WTC11 (cell line): ENCODE measurements around the gene RPS6KB2. TPM values are rescaled to one million over a fixed set of nuclear protein-coding genes. Genes with fewer than 3 reads are reported as not detected.

ENCODE experiments used
- ATAC-seq: fragments of 200-7000 bp; cut with Tn5 transposase; 2 replicates; pipeline ENCODE4 v1.10.0; 2021; ENCODE audit warnings: mild to moderate bottlenecking, moderate library complexity
- CTCF ChIA-PET: fragments of 300-600 bp; sonication (Branson Sonifier 250); formaldehyde crosslinking; loops from one replicate; lab custom pipeline; 2021; ENCODE audit warnings: antibody characterized with exemption; lab: Charles Lee
- POLR2A ChIA-PET: fragments of 350-600 bp; sonication (Branson Sonifier 250); formaldehyde crosslinking; loops from one replicate; lab custom pipeline; 2021; ENCODE audit warnings: antibody characterized with exemption; lab: Charles Lee
- DNase-seq: peaks from one replicate; pipeline ENCODE4 v3.0.0; 2021; ENCODE audit warnings: low spot score
- H3K27ac Mint-ChIP-seq: 2 replicates; pipeline ENCODE4 v1.8.0; 2021; ENCODE audit warnings: mixed read lengths
- H3K27me3 Mint-ChIP-seq: 2 replicates; pipeline ENCODE4 v1.8.0; 2021; ENCODE audit warnings: low read depth, mild to moderate bottlenecking, moderate library complexity, mixed read lengths
- H3K36me3 Mint-ChIP-seq: 2 replicates; pipeline ENCODE4 v1.8.0; 2021; ENCODE audit warnings: mixed read lengths
- H3K4me1 Mint-ChIP-seq: 2 replicates; pipeline ENCODE4 v1.8.0; 2022; ENCODE audit warnings: mixed read lengths
- H3K4me3 Mint-ChIP-seq: 2 replicates; pipeline ENCODE4 v1.8.0; 2021; ENCODE audit warnings: mild to moderate bottlenecking, moderate library complexity, mixed read lengths
- H3K9me3 Mint-ChIP-seq: 2 replicates; pipeline ENCODE4 v1.8.0; 2021; ENCODE audit warnings: mixed read lengths
- IRF2 ChIP-seq: sonication (generic); formaldehyde crosslinking; IDR thresholded peaks from 2 replicates; pipeline ENCODE4 v1.8.0; 2022; ENCODE audit warnings: low read depth, missing genetic modification reagents, borderline replicate concordance
- MXD4 ChIP-seq: fragments of 250-450 bp; sonication (Bioruptor Pico); IDR thresholded peaks from 2 replicates; pipeline ENCODE4 v1.8.0; 2021; ENCODE audit warnings: mild to moderate bottlenecking, moderate library complexity, borderline replicate concordance
- NFE2L1 ChIP-seq: sonication (generic); formaldehyde crosslinking; IDR thresholded peaks from 2 replicates; pipeline ENCODE4 v1.8.1; 2023; ENCODE audit warnings: missing genetic modification reagents
- NR2C2 ChIP-seq: sonication (generic); formaldehyde crosslinking; IDR thresholded peaks from 2 replicates; pipeline ENCODE4 v1.8.0; 2022; ENCODE audit warnings: mild to moderate bottlenecking, missing genetic modification reagents
- SMAD4 ChIP-seq: sonication (generic); formaldehyde crosslinking; IDR thresholded peaks from 2 replicates; pipeline ENCODE4 v1.8.0; 2022; ENCODE audit warnings: mild to moderate bottlenecking, missing genetic modification reagents
- TEAD4 ChIP-seq: sonication (generic); formaldehyde crosslinking; IDR thresholded peaks from 2 replicates; pipeline ENCODE4 v1.8.0; 2022; ENCODE audit warnings: mild to moderate bottlenecking, missing genetic modification reagents
- ZNF423 ChIP-seq: fragments of 250-450 bp; sonication (Bioruptor Pico); IDR thresholded peaks from 2 replicates; pipeline ENCODE4 v2.1.2; 2022; ENCODE audit warnings: mild to moderate bottlenecking, moderate library complexity
- total RNA-seq: library from RNA; stranded (reverse); gene quantifications from 3 replicates; pipeline ENCODE4 v1.2.3, GENCODE V29; 2021
- TF ChIP-seq, protein P1 (sequence below): sonication (generic); formaldehyde crosslinking; IDR thresholded peaks from 2 replicates; pipeline ENCODE4 v1.8.1; 2023; ENCODE audit warnings: mild to moderate bottlenecking, missing genetic modification reagents
- TF ChIP-seq, protein P2 (sequence below): sonication (generic); formaldehyde crosslinking; IDR thresholded peaks from 2 replicates; pipeline ENCODE4 v1.8.0; 2023; ENCODE audit warnings: mild to moderate bottlenecking, missing genetic modification reagents
- TF ChIP-seq, protein P3 (sequence below): sonication (generic); formaldehyde crosslinking; IDR thresholded peaks from 2 replicates; pipeline ENCODE4 v1.8.1; 2023; ENCODE audit warnings: mild to moderate bottlenecking, missing genetic modification reagents, borderline replicate concordance
- TF ChIP-seq, protein P4 (sequence below): sonication (generic); formaldehyde crosslinking; IDR thresholded peaks from 2 replicates; pipeline ENCODE4 v1.8.1; 2022; ENCODE audit warnings: mild to moderate bottlenecking, missing genetic modification reagents, moderate library complexity, borderline replicate concordance
- TF ChIP-seq, protein P5 (sequence below): fragments of 200-600 bp; IDR thresholded peaks from 2 replicates; pipeline ENCODE4 v1.8.0; 2022; ENCODE audit warnings: antibody characterized with exemption
- TF ChIP-seq, protein P6 (sequence below): sonication (generic); formaldehyde crosslinking; conservative IDR thresholded peaks from 2 replicates; pipeline ENCODE4 v1.8.1; 2022; ENCODE audit warnings: mild to moderate bottlenecking, missing genetic modification reagents
- TF ChIP-seq, protein P7 (sequence below): sonication (generic); formaldehyde crosslinking; IDR thresholded peaks from 2 replicates; pipeline ENCODE4 v1.8.1; 2023; ENCODE audit warnings: mild to moderate bottlenecking, missing genetic modification reagents, moderate library complexity
- TF ChIP-seq, protein P8 (sequence below): sonication (generic); formaldehyde crosslinking; IDR thresholded peaks from 2 replicates; pipeline ENCODE4 v1.8.1; 2023; ENCODE audit warnings: mild to moderate bottlenecking, moderate library complexity, missing genetic modification reagents
- TF ChIP-seq, protein P9 (sequence below): sonication (generic); formaldehyde crosslinking; IDR thresholded peaks from 2 replicates; pipeline ENCODE4 v1.8.1; 2023; ENCODE audit warnings: mild to moderate bottlenecking, missing genetic modification reagents, moderate library complexity

The RPS6KB2 gene
- total RNA-seq, 1 experiment from 2014 or later = 54.7 TPM

DNA sequence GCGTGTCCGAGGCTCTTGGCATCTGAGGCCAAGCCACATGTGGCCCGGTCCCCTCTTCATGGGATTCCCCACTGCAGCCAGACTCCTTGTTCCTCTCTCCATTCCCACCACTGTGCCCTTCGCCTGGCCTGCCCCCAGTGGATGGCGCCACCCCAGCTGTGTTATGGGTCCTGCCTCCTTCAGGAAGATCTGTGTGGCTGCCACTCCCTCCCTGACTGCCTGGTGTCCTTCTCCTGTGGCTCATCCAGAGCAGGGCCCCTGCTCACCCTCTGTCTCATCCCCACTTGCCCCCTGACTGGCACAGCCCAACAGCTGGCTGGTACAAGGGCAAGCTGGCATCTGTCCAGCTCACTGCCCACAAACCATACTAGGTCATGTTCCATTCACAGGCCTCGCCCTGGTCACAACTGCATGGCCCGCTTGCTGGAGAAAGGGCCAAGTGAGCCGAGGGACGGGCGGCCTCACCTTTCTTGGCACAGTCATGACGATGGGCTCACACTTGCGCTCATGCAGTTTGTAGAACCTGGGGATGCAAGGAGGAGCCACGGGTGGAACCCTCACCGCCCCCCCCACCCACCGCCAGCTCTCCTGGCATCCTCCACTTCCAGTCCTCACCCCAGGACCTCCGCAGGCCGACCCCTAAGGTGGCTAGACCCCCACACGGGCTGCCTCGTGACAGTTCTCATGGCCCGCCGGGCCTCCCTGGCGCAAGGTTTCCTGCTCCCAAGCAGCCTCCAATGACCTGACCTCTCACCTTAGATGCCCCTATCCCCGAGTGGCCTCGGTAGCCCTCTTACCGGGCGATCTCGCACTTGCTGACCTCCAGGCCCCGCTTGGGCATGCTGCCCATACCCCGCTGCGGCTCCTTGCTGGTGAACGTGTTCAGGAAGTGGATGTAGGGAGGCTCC lies 11.3 kb downstream of the RPS6KB2 start (continued):
- TF ChIP-seq, protein P1, sequence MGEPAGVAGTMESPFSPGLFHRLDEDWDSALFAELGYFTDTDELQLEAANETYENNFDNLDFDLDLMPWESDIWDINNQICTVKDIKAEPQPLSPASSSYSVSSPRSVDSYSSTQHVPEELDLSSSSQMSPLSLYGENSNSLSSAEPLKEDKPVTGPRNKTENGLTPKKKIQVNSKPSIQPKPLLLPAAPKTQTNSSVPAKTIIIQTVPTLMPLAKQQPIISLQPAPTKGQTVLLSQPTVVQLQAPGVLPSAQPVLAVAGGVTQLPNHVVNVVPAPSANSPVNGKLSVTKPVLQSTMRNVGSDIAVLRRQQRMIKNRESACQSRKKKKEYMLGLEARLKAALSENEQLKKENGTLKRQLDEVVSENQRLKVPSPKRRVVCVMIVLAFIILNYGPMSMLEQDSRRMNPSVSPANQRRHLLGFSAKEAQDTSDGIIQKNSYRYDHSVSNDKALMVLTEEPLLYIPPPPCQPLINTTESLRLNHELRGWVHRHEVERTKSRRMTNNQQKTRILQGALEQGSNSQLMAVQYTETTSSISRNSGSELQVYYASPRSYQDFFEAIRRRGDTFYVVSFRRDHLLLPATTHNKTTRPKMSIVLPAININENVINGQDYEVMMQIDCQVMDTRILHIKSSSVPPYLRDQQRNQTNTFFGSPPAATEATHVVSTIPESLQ (CRISPR knock-in tag) = no peak
- no peak for TF ChIP-seq NFE2L1
- TF ChIP-seq, protein P2, sequence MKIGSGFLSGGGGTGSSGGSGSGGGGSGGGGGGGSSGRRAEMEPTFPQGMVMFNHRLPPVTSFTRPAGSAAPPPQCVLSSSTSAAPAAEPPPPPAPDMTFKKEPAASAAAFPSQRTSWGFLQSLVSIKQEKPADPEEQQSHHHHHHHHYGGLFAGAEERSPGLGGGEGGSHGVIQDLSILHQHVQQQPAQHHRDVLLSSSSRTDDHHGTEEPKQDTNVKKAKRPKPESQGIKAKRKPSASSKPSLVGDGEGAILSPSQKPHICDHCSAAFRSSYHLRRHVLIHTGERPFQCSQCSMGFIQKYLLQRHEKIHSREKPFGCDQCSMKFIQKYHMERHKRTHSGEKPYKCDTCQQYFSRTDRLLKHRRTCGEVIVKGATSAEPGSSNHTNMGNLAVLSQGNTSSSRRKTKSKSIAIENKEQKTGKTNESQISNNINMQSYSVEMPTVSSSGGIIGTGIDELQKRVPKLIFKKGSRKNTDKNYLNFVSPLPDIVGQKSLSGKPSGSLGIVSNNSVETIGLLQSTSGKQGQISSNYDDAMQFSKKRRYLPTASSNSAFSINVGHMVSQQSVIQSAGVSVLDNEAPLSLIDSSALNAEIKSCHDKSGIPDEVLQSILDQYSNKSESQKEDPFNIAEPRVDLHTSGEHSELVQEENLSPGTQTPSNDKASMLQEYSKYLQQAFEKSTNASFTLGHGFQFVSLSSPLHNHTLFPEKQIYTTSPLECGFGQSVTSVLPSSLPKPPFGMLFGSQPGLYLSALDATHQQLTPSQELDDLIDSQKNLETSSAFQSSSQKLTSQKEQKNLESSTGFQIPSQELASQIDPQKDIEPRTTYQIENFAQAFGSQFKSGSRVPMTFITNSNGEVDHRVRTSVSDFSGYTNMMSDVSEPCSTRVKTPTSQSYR (CRISPR knock-in tag) = no peak
- TF ChIP-seq SMAD4 (CRISPR knock-in tag) = no peak
- TF ChIP-seq, protein P3, sequence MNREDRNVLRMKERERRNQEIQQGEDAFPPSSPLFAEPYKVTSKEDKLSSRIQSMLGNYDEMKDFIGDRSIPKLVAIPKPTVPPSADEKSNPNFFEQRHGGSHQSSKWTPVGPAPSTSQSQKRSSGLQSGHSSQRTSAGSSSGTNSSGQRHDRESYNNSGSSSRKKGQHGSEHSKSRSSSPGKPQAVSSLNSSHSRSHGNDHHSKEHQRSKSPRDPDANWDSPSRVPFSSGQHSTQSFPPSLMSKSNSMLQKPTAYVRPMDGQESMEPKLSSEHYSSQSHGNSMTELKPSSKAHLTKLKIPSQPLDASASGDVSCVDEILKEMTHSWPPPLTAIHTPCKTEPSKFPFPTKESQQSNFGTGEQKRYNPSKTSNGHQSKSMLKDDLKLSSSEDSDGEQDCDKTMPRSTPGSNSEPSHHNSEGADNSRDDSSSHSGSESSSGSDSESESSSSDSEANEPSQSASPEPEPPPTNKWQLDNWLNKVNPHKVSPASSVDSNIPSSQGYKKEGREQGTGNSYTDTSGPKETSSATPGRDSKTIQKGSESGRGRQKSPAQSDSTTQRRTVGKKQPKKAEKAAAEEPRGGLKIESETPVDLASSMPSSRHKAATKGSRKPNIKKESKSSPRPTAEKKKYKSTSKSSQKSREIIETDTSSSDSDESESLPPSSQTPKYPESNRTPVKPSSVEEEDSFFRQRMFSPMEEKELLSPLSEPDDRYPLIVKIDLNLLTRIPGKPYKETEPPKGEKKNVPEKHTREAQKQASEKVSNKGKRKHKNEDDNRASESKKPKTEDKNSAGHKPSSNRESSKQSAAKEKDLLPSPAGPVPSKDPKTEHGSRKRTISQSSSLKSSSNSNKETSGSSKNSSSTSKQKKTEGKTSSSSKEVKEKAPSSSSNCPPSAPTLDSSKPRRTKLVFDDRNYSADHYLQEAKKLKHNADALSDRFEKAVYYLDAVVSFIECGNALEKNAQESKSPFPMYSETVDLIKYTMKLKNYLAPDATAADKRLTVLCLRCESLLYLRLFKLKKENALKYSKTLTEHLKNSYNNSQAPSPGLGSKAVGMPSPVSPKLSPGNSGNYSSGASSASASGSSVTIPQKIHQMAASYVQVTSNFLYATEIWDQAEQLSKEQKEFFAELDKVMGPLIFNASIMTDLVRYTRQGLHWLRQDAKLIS (CRISPR knock-in tag) = no peak

DNA sequence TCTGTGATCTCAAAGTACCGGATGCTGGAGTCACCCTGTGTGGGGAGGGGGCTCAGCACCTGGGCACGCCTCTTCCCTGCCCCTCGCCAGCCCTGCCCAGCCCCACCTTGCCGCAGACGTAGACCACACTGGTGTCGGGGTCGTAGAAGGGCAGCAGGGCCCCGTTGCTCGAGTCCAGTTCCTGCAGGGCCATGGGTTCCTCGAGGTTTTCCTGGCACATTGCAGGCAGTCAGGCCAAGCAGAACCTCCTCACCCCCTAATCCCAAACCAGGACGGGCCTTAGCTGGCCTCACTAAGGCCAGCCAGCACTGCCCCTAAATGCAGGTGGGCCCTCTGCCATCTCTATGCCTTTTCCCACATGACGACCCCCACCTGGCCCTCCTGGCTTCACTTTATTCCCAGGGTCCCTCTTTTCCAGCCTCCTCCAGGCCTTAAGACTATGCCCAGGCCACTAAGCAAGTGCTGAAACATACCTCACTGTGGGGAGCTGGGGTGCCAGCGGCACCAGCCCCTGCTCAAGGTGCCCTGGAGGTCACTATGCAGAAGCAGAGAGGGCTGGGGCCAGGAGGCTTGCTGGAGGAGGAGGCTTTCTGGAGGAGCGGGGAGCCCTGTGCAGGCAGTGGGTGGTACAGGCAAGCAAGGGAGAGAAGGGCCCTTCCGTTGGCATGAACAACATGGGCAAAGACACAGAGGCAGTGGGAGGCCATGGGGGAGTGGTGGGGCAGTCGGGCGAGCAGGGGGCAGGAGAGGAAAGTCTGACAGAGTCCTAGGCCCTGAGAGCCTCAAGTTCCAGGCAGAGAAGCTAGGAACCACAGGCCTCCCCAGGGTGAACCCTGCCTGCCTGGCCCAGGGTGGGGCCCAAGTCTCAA lies 12.2 kb downstream of the RPS6KB2 start:
- no peak overlapping the region for H3K27ac Mint-ChIP-seq
- no peak for ATAC-seq
- H3K4me1 Mint-ChIP-seq = peaks cover 19% of the 10 kb centered on the region
- CTCF ChIA-PET = interaction anchor here (0.6 to 1.4 kb wide), 3 partner anchors 10 to 44 kb away, joined by 3 to 4 read pairs (median 3); no protein-coding TSS in a partner anchor
- H3K4me3 Mint-ChIP-seq = no peak overlapping the region
- POLR2A ChIA-PET = interaction anchor here (0.6 to 1.2 kb wide), 2 partner anchors 20 to 39 kb away, joined by 4 to 5 read pairs; partner anchors contain the start of gene PPP1CA
- no peak for DNase-seq
- no peaks in the 10 kb centered on the region for H3K9me3 Mint-ChIP-seq
- no peaks in the 10 kb centered on the region for H3K36me3 Mint-ChIP-seq
- no peaks in the 10 kb centered on the region for H3K27me3 Mint-ChIP-seq
- TF ChIP-seq IRF2 (no peak), MXD4 (CRISPR knock-in tag) (no peak), ZNF423 (CRISPR knock-in tag) (no peak), NR2C2 (CRISPR knock-in tag) (no peak), TEAD4 (CRISPR knock-in tag) (no peak)
- TF ChIP-seq, protein P4, sequence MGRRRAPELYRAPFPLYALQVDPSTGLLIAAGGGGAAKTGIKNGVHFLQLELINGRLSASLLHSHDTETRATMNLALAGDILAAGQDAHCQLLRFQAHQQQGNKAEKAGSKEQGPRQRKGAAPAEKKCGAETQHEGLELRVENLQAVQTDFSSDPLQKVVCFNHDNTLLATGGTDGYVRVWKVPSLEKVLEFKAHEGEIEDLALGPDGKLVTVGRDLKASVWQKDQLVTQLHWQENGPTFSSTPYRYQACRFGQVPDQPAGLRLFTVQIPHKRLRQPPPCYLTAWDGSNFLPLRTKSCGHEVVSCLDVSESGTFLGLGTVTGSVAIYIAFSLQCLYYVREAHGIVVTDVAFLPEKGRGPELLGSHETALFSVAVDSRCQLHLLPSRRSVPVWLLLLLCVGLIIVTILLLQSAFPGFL = no peak
- TF ChIP-seq, protein P5, sequence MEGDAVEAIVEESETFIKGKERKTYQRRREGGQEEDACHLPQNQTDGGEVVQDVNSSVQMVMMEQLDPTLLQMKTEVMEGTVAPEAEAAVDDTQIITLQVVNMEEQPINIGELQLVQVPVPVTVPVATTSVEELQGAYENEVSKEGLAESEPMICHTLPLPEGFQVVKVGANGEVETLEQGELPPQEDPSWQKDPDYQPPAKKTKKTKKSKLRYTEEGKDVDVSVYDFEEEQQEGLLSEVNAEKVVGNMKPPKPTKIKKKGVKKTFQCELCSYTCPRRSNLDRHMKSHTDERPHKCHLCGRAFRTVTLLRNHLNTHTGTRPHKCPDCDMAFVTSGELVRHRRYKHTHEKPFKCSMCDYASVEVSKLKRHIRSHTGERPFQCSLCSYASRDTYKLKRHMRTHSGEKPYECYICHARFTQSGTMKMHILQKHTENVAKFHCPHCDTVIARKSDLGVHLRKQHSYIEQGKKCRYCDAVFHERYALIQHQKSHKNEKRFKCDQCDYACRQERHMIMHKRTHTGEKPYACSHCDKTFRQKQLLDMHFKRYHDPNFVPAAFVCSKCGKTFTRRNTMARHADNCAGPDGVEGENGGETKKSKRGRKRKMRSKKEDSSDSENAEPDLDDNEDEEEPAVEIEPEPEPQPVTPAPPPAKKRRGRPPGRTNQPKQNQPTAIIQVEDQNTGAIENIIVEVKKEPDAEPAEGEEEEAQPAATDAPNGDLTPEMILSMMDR = no peak
- TF ChIP-seq, protein P6, sequence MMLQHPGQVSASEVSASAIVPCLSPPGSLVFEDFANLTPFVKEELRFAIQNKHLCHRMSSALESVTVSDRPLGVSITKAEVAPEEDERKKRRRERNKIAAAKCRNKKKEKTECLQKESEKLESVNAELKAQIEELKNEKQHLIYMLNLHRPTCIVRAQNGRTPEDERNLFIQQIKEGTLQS (CRISPR knock-in tag) = no peak
- TF ChIP-seq, protein P7, sequence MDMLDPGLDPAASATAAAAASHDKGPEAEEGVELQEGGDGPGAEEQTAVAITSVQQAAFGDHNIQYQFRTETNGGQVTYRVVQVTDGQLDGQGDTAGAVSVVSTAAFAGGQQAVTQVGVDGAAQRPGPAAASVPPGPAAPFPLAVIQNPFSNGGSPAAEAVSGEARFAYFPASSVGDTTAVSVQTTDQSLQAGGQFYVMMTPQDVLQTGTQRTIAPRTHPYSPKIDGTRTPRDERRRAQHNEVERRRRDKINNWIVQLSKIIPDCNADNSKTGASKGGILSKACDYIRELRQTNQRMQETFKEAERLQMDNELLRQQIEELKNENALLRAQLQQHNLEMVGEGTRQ (CRISPR knock-in tag) = no peak
- TF ChIP-seq, protein P8, sequence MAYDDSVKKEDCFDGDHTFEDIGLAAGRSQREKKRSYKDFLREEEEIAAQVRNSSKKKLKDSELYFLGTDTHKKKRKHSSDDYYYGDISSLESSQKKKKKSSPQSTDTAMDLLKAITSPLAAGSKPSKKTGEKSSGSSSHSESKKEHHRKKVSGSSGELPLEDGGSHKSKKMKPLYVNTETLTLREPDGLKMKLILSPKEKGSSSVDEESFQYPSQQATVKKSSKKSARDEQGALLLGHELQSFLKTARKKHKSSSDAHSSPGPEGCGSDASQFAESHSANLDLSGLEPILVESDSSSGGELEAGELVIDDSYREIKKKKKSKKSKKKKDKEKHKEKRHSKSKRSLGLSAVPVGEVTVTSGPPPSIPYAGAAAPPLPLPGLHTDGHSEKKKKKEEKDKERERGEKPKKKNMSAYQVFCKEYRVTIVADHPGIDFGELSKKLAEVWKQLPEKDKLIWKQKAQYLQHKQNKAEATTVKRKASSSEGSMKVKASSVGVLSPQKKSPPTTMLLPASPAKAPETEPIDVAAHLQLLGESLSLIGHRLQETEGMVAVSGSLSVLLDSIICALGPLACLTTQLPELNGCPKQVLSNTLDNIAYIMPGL = no peak
- TF ChIP-seq, protein P9, sequence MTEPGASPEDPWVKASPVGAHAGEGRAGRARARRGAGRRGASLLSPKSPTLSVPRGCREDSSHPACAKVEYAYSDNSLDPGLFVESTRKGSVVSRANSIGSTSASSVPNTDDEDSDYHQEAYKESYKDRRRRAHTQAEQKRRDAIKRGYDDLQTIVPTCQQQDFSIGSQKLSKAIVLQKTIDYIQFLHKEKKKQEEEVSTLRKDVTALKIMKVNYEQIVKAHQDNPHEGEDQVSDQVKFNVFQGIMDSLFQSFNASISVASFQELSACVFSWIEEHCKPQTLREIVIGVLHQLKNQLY (CRISPR knock-in tag) = no peak
